GM12872 (cell line): ENCODE results near the gene CNTNAP5.

ENCODE experiments used
- CTCF ChIP-seq: IDR thresholded peaks from 3 replicates; pipeline ENCODE4 v1.5.1; 2011; ENCODE audit warnings: low read depth, mild to moderate bottlenecking, low read length, moderate library complexity; ENCODE audit not compliant: insufficient read depth

The CNTNAP5 gene

DNA sequence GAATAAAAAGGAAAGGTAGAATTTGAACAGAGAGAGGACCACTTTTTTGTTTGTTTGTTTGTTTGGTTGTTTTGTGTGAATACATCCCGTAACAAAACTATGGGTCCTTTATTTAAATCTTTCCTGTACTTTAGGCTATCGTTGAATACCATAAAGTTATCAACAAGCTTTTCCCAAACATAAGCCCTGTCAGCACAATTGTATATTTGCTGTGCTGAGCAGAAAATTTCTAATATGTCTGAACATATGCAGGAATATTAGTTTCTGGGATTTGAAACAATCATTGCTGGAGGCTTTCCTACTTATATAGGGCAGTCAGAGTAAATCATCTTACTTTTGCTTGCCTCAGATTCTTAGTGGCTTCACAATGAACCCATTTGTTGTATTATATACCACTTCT, 536.4 kb downstream of the CNTNAP5 start:
- no peak for TF ChIP-seq CTCF

DNA sequence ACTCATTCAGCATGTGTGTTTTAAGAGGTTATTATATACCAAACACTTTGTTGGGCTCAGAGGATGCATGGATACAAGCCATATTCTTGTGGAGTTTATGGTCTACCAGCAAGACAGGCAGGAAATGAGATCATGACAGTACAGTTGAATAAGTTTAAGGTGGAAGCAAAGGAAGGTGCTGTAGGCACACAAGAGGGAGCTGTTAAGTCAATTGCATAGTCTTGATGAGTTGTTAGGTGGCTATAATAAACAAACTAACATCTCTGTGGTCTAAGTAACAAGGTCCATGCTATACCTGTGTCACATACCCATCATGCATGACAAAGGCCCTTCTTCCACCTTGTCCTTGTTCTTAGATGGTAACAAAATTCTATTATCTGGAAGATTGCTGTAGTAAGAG, 538.3 kb downstream of the CNTNAP5 start:
- no peak for TF ChIP-seq CTCF

DNA sequence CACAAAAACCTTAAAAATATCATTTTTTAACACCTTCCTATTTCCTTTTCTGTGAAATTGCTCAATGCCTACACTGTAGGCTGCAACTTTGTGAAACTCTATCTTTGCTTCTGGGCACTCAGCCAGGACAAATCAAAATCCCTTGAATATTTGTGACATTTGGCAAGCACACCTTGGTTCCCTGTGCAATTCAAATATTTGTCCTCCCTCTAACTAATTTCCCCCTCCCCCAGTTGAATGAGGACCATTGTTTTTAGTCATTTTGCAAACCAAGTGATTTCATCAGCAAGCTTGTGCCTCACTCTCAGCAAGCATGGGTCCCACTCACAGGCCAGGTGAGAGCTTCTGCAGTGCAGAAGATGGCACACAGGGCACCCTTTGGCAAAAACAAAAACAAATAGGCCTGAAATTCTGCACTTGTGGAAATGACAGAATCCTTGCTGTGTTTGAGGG, 541.5 kb downstream of the CNTNAP5 start:
- TF ChIP-seq CTCF = no peak

GRCh38 chr2:124570872-124571271, 545.8 kb downstream of the CNTNAP5 start:
- no peak for TF ChIP-seq CTCF

DNA sequence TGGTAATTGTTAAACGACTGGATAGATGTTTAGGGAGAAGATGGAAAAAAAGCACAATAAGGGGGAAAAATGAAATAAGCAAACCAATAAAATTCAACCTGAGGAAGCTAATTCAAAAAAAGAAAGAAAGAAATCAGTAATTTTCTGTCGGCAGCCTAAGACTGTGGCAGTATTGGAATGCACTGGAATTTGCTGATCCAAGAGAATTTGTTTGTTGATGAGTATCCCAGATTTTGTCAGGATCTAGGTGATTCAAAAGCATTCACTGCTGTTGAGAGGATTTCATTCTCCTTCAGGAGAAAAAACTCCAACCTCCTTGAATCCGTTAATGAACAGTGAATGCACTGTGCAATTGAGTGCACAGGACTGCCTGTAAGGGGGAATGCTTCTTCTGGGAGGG, 546.7 kb downstream of the CNTNAP5 start:
- TF ChIP-seq CTCF = no peak

DNA sequence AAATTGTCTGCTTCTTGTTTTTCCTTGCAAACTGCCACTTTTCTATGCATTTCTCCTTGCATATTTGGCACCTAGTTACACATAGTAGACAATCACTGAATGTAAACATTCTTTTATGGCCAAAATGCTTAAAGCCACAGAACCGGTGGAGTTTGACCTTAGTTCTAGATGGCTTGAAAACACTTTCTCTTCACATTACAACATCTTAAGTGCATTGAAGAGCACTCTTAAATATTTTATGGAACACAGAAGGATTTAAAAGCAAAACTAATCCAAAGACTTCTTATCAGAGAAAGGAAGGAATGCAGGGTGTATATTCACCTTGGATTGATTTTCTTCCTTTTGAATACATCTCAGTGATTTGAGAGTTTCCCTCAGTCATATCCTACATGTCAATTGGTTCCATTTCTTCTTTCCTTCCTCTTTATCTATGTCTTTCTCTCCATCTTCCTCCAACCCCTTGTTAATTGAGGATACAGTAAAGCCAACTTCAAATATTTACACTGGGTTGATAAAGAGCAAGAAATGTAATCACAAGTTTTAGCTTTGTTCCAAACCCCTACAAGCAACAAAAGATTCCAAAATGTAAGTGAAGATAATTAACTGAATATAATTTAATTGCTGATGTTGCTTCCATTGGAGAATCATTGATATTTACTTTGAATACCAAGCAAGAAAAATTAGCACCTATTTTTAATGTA, 548.0 kb downstream of the CNTNAP5 start:
- TF ChIP-seq CTCF = no peak

- TF ChIP-seq CTCF = no peak
These were observed 550.4 kb downstream of the CNTNAP5 start for GRCh38 chr2:124575497-124575896.
